ENCODE data around the gene SLC29A1. TPM values are rescaled to one million over a fixed set of nuclear protein-coding genes. Genes with fewer than 3 reads are reported as not detected.

Gene SLC29A1
- total RNA-seq, 1 experiment from 2014 or later = 54.7 TPM

GRCh38 chr6:44272999-44273566 is 49.7 kb downstream of the SLC29A1 start:
- ChIA-PET CTCF (no interaction called here), POLR2A (ENCODE audit: unreplicated experiment) (interaction anchor here (0.6 kb wide), 1 partner anchor 1371 kb away, joined by 4 read pairs; no protein-coding TSS in a partner anchor)
- Histone ChIP-seq H3K36me3 (ENCODE audit: low read depth, low read length) (no peaks in the 10 kb centered on the region), H3K9ac (ENCODE audit: low read length) (no peak overlapping the region), H4K20me1 (ENCODE audit: low read length) (no peaks in the 10 kb centered on the region), H3K27ac (ENCODE audit: low read length) (no peak overlapping the region), H3K4me3 (ENCODE audit: low read length) (no peak overlapping the region), H3F3A (ENCODE audit: low read length, unreplicated experiment) (no peaks in the 10 kb centered on the region), H3K4me1 (ENCODE audit: insufficient read depth, low read length) (no peaks in the 10 kb centered on the region), H3K9me3 (ENCODE audit: low read length) (no peaks in the 10 kb centered on the region), H2AFZ (ENCODE audit: low read length) (no peak overlapping the region), H3K79me2 (ENCODE audit: low read length) (no peaks in the 10 kb centered on the region), H3K9me2 (replicated peaks; ENCODE audit: low read length) (no peaks in the 10 kb centered on the region), H3K4me2 (ENCODE audit: low read length) (no peak overlapping the region), H3K27me3 (ENCODE audit: low read length) (peaks cover 33% of the 10 kb centered on the region)
- no TSS peak for BruUV-seq (replicated peaks)
- intact Hi-C loops (cut with micrococcal nuclease) = no loop called here
- no peak for ATAC-seq
- TF ChIP-seq EZH2 (IDR thresholded peaks at IDR 0.05; ENCODE audit: low read length, unreplicated experiment) (no peak), EZH2phosphoT487 (IDR thresholded peaks at IDR 0.05; ENCODE audit: borderline replicate concordance, low read length) (no peak)
- TF ChIP-seq, protein P1, sequence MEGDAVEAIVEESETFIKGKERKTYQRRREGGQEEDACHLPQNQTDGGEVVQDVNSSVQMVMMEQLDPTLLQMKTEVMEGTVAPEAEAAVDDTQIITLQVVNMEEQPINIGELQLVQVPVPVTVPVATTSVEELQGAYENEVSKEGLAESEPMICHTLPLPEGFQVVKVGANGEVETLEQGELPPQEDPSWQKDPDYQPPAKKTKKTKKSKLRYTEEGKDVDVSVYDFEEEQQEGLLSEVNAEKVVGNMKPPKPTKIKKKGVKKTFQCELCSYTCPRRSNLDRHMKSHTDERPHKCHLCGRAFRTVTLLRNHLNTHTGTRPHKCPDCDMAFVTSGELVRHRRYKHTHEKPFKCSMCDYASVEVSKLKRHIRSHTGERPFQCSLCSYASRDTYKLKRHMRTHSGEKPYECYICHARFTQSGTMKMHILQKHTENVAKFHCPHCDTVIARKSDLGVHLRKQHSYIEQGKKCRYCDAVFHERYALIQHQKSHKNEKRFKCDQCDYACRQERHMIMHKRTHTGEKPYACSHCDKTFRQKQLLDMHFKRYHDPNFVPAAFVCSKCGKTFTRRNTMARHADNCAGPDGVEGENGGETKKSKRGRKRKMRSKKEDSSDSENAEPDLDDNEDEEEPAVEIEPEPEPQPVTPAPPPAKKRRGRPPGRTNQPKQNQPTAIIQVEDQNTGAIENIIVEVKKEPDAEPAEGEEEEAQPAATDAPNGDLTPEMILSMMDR (conservative IDR thresholded peaks at IDR 0.05; ENCODE audit: low read depth, low read length) = no peak
- DNase-seq = no peak

DNA sequence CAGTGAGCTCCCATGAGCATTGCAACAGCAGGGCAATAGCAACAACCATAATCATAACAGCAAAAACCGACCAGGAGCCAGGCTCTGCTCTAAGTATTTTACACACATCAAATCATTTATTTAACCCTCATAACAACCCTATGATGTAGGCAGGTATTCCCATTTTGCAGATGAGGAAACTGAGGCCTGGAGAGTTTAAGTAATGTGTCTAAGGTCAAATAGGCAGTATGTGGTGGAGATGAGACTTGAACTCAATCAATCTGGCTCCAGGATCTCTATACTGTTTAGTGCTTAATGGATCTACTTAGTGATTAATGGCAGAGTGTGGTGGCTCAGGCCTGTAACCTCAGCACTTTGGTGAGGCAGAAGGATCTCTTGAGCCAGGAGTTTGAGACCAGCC is 50.2 kb downstream of the SLC29A1 start:
- no peak overlapping the region for H2AFZ ChIP-seq (ENCODE audit: low read length)
- H3K27ac ChIP-seq (ENCODE audit: low read length) = no peak overlapping the region
- H3K9me3 ChIP-seq (ENCODE audit: low read length) = no peaks in the 10 kb centered on the region
- H3F3A ChIP-seq (ENCODE audit: low read length, unreplicated experiment) = no peaks in the 10 kb centered on the region
- no TSS peak for BruUV-seq (replicated peaks)
- CTCF ChIA-PET = no interaction called here
- H3K9ac ChIP-seq (ENCODE audit: low read length) = no peak overlapping the region
- H3K4me2 ChIP-seq (ENCODE audit: low read length) = no peak overlapping the region
- no peaks in the 10 kb centered on the region for H3K36me3 ChIP-seq (ENCODE audit: low read depth, low read length)
- no peak overlapping the region for H3K4me3 ChIP-seq (ENCODE audit: low read length)
- TF ChIP-seq, protein P1 (conservative IDR thresholded peaks at IDR 0.05; ENCODE audit: low read depth, low read length) = no peak
- TF ChIP-seq EZH2phosphoT487 (IDR thresholded peaks at IDR 0.05; ENCODE audit: borderline replicate concordance, low read length) = no peak
- TF ChIP-seq EZH2 (IDR thresholded peaks at IDR 0.05; ENCODE audit: low read length, unreplicated experiment) = no peak
- no peak for ATAC-seq
- DNase-seq = no peak
- H3K4me1 ChIP-seq (ENCODE audit: insufficient read depth, low read length) = no peaks in the 10 kb centered on the region
- intact Hi-C loops (cut with micrococcal nuclease) = no loop called here
- no peaks in the 10 kb centered on the region for H3K9me2 ChIP-seq (replicated peaks; ENCODE audit: low read length)
- H3K27me3 ChIP-seq (ENCODE audit: low read length) = peaks cover 33% of the 10 kb centered on the region
- no peaks in the 10 kb centered on the region for H3K79me2 ChIP-seq (ENCODE audit: low read length)
- no peaks in the 10 kb centered on the region for H4K20me1 ChIP-seq (ENCODE audit: low read length)
- POLR2A ChIA-PET (ENCODE audit: unreplicated experiment) = interaction anchor here (0.6 kb wide), 1 partner anchor 1372 kb away, joined by 4 read pairs; no protein-coding TSS in a partner anchor

GRCh38 chr6:44275271-44275748 is 51.9 kb downstream of the SLC29A1 start:
- POLR2A ChIA-PET (ENCODE audit: unreplicated experiment) = no interaction called here
- H3K9me2 ChIP-seq (replicated peaks; ENCODE audit: low read length) = no peaks in the 10 kb centered on the region
- TF ChIP-seq, protein P1 (conservative IDR thresholded peaks at IDR 0.05; ENCODE audit: low read depth, low read length) = no peak
- TF ChIP-seq EZH2phosphoT487 (IDR thresholded peaks at IDR 0.05; ENCODE audit: borderline replicate concordance, low read length) (no peak), EZH2 (IDR thresholded peaks at IDR 0.05; ENCODE audit: low read length, unreplicated experiment) (no peak)
- no peak overlapping the region for H3K4me2 ChIP-seq (ENCODE audit: low read length)
- H3K79me2 ChIP-seq (ENCODE audit: low read length) = no peaks in the 10 kb centered on the region
- peaks cover 8% of the 10 kb centered on the region; the same call in 1 of the 2 replicates for H3K4me1 ChIP-seq (ENCODE audit: insufficient read depth, low read length)
- no peaks in the 10 kb centered on the region for H3K36me3 ChIP-seq (ENCODE audit: low read depth, low read length)
- no peak overlapping the region for H2AFZ ChIP-seq (ENCODE audit: low read length)
- BruUV-seq (replicated peaks) = no TSS peak
- DNase-seq = no peak
- H3F3A ChIP-seq (ENCODE audit: low read length, unreplicated experiment) = no peaks in the 10 kb centered on the region
- H3K27ac ChIP-seq (ENCODE audit: low read length) = no peak overlapping the region
- CTCF ChIA-PET = no interaction called here
- no peaks in the 10 kb centered on the region for H4K20me1 ChIP-seq (ENCODE audit: low read length)
- peaks cover 19% of the 10 kb centered on the region for H3K27me3 ChIP-seq (ENCODE audit: low read length)
- intact Hi-C loops (cut with micrococcal nuclease) = no loop called here
- ATAC-seq = no peak
- no peak overlapping the region for H3K4me3 ChIP-seq (ENCODE audit: low read length)
- no peak overlapping the region for H3K9ac ChIP-seq (ENCODE audit: low read length)
- no peaks in the 10 kb centered on the region for H3K9me3 ChIP-seq (ENCODE audit: low read length)
